CD4-positive, alpha-beta T cell treated with Interleukin-15 for 1 hour (primary cell): ENCODE results near the gene PDIK1L.
"Not testable (repeated sequence)": the region's sequence is repeated elsewhere in the genome, so short reads cannot be mapped to it uniquely, and the experiment has no call there.

Source experiments
- DNase-seq: peaks from one replicate; pipeline ENCODE4 v3.0.0-alpha.2; 2020

PDIK1L gene

DNA sequence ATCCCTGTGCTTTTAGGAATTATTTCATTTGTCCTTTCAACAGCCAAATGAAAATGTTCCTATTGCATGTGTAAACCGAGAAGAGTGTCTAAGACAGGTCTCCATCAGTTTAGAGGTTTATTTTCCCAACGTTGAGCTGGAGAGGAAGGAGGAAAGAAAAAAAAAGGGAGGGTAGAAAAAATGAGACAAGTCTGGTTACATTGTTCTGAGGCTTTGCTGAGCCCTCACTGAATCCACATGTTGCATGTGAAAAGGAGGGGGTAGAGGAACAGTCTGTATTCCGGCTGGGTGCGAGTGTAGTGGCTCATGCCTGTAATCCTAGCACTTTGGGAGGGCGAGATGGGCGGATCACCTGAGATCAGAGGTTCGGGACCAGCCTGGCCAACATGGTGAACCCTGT is 19.2 kb upstream of the PDIK1L start:
- DNase-seq: no peak

DNA sequence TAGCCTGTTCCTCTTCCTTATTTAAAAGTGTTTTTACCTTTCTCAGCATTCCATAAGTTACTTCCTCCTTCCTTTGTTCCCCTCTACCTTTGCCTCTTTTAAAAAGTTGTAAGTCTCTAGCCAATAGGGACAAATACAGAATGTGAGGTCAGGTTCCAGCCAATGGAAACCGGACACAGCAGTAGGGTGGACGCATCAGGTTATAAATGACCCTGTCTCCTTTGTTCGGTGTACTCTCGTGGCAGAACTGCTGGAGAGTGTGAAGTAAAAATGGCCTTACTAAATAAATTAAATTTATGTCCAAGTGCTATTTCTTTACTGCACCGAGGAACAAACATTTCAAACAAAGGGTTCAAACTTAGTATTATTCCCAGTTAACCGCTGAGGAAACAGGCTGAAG is 18.1 kb upstream of the PDIK1L start:
- DNase-seq: not testable (repeated sequence)

DNA sequence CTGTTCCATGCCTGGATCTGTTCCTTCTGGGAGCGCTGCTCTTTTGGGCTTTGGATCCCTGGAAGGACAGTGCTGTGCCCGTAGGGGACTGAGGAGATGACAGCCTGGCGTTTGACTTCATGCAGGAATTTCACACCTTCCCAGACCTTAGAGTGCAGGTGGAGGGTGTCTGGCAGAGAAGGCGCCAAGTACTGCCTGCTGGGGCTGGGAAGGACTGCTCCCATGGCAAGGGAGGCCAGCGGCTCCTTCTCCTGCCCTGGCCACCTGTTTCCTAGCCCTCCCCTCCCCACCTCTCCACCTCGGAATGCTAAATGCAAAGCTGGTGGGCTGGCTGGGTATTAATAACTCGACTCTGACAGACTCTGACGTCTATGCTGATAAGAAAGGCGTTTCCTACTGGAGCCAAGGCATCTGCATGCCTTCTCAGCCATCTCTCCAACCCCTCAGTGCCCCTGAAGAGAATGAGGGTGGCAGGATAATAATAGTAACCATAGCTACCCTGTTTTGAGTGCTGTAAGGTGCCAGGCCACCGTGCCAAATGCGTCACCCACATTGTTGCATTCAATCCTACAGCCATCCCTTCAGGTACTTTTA is 17.5 kb upstream of the PDIK1L start:
- no peak for DNase-seq

DNA sequence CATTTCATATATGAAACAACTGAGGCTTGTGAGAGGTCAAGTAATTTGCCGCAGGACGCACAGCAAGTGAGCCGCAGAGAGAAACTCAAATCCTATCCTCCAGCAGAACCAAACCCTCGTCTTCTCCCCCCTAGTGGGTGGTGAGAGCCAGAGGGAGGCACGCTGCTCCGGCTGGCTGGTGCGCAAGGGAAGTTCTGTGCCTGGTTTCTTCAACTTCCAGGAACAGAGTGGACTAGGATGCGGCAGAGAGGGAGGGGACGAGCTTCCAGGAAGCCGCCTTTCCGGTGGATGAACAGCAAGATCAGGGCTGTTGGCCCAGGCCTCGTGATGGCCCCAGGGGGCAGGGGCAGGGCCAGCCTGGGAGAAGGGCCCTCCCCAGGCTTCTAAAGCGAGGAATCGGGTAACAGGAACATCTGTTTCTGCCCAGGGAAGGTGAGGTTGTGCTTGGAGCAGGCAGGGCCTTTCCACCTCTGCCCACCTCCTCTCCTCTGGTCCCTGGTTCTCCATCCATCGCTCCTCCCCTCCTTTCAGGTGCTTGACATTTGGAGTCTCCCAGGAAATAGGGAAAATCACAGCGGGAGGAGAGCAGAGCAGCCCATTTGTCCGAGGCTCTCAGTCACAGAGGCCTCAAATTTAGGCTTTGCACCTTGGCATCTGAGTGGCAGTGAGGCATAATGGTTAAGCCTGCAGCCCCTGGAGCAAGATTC is 16.8 kb upstream of the PDIK1L start:
- no peak for DNase-seq

DNA sequence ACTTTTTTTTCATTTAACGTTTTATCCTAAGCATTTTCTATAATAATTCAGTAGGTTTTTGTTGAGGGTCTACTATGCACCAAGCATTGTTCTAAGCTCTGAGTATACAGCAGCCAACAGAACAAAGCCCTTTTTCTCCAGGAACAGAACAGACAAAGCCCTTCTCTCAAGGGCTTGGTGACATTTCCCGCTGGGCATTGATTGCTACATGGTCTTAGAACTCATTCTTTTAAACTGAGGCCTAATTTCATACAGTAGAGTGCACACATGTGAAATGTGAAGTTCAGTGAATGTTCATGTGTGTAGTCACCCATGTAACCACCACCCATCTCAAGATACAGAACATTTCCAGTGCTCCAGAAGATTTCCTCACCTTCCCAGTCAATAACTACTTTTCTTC is 15.2 kb upstream of the PDIK1L start:
- no peak for DNase-seq

DNA sequence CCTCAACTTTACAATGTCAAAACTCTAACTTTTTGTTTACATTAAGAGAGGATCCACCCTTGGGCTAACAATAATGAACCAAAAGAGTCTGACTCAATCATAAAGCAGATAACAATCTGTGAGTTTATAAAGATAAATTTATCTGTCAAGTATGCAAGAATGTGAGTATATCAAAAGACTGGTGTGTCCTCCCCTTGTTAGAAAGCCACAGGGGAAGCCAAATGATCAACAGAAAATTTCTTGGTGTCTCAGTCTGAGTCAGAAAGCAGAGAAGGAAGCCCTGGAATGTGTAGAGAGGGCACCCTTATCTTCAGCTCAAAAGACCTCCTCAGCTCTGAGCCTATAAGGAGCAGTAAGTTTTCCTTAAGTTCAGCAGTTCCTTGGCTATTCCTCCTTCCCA is 13.9 kb upstream of the PDIK1L start:
- no peak for DNase-seq

DNA sequence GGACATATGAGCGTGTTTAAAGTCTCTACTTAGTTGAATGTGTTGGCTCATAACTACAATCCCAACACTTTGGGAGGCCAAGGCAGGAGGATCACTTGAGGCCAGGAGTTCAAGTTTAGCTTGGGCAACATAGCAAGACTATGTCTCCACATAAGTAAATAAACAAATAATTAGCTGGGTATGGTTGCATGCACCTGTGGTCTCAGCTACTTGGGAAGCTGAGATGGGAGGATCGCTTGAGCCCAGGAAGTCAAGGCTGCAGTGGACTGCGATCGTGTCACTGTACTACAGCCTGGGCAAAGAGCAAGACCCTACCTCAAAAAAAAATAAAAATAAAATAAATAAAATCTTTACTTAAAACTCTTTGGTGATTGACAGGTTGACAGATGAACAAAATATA is 13.0 kb upstream of the PDIK1L start:
- no peak for DNase-seq

DNA sequence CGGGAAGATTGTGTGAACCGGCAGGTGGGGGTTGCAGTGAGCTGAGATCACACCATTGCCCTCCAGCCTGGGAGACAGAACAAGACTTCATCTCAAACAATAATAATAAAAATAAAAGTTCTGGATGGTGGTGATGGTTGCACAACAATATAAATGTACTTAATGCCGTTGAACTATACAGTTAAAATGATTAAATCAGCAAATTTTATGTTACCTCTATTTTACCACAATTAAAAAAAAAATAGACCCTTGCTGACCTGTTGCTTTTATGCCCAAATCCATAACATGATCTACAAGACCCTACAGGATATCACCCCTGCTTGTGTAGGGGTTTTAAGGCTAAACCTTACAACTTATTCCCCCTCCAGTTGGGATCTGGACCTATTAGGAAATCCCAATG is 11.8 kb upstream of the PDIK1L start:
- DNase-seq: no peak

DNA sequence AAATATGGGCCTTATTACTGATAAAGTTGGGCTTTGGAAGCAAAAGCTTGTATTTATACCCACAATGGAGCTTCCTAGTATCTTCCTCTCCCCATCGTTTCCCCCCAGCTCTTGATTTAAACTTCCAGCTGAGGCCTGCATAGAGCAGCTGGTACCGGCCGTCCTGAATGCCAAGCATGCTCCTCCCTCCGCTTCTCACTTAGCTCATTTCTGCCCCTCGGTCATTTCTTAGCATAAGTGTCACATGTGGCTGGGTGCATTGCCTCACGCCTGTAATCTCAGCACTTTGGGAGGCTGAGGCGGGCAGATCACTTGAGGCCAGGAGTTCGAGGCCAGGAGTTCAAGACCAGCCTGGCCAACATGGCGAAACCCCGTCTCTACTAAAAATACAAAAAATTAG is 11.4 kb upstream of the PDIK1L start:
- not testable (repeated sequence) for DNase-seq

DNA sequence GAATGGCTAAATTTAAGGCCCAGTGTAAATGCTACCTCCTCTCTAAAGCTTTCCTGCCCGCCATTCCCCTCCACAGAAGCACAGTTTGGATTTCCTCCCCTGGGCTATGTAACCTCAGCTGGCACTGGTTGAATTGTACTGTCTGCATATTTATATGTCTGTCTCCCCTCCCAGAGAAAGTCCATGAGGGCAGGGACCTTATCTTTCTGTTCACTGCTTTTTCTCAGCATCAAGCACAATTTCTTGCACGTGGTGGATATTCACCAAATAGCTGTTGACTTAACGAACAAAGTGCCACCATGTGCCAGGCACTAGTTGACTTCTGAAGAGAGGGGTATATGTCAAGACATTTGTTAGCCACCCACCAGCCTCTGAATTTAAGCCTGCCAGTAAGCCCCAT is 9.5 kb upstream of the PDIK1L start:
- DNase-seq: no peak

DNA sequence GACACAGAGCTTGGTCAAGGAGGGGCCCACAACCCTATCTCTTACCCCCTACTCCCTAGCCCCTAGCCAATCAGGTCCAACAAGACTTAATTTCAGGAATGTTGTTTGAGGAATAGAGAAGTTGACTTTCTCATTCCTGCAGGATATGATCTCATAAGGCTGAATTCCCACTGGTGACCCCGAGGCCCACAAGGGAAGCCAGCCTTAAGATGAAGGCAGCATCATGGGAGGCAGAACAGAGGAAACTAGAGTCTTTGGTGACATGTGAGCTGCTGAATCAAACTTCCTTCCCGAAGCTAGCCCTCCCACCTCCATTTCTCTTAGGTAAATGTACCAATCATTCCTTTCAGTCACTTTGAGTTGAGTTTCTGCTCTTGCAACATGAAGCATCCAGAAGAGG is 9.1 kb upstream of the PDIK1L start:
- DNase-seq: no peak

DNA sequence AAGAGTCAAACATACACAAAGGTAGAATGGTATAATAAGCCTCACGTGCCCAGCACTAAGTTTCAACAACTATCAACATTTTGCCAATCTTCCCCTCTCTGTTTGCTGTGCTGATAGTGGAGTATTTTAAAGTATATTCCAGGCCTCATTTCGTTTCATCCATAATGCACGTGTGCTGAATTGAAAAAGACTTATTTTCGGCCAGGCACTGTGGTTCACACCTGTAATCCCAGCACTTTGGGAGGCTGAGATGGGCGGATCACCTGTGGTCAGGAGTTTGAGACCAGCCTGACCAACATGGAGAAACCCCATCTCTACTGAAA is 6.4 kb upstream of the PDIK1L start:
- not testable (repeated sequence) for DNase-seq

DNA sequence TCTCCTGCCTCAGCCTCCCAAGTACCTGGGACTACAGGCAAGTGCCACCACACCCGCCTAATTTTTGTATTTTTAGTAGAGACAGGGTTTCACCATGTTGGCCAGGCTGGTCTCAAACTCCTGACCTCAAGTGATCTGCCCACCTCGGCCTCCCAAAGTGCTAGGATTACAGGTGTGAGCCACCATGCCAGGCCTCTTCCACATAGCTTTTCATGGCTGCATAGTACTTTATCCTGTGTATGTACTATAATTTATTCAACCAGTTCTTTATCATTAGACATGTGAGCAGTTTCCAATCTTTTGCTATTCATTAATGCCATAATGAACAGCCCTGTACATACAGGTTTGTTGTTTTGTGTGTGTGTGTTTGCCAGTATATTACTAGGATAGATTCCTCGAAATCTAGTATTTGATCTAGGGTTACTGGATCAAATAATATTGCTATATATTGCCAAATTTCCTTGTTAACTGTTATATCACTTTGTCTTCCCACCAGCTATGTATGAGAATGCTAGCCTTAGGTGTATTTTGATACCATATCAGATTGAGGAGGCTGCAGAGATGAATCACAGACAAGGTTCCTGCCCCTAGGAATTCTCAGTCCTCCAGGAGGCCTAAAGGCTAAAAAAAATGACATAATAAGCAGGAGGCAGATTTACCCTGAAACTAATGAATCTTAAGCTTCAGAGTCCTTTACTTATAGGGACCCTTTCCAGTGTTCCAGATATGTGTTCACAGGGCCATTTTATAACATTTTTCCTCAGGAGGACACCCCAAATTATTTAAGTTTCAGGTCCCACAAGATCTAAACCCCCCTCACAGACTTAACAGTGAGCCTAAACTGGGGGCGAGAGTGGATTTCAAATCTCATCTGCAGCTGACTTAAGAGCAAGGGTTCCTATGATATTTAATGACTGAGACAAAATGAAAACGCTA is 2.1 kb upstream of the PDIK1L start:
- DNase-seq: no peak

DNA sequence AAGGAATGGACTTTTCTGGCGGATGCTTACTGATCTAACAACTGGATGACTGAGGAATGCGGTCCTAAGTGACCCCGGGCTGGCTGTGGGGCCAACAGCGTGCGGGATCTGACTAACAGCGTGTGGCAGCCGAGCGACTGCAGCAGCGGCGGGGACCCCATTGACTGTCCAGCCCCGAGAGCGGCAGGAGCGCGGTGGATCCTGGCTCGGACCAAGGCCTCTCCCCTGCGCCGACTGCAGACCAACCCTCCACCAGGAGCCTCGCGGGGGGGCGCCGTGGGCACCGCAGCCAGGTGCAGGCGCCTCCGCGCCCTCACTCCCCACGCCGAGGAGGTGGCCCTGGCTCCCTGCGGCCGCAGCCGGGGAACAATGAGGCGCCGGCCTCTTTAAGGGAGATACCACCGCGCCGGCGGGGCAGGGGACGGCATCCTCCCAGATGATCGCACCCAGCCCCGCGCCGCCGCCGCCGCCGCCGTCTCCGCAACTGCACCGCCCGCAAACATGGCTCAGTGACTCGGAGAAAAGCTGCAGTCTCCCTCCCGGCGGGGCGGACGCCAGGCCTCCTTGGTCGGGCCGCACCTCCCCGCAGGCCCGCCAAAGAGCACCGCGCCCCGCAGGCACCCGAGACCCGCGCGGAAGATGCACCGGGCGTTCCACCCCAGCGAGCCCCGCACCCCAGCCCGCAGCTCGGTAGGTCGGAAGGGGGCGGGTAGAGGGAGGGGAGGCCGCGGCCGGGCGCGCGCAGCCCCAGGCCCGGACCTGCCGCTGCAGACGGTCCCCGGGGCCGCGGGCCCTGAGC is 694 bp upstream of the PDIK1L start:
- DNase-seq: peak; percentile 69

DNA sequence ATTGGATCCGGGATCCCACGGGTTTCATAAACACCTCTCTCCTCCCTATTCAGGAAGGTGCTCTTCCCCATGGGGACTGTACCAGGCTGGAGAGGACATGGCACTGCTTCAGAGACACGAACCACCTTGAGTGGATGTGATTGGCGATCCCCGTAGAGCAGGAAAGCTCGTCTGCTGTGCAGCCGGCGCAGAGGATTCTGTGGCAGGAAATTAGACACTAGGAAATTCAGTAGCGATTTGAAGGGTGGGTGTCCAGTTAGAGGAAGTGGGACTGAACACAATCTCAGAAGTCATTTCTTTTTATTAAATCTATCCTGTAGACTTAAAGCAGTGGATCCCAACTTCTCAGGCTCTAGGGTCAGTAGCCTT is 767 bp downstream of the PDIK1L start:
- no peak for DNase-seq

DNA sequence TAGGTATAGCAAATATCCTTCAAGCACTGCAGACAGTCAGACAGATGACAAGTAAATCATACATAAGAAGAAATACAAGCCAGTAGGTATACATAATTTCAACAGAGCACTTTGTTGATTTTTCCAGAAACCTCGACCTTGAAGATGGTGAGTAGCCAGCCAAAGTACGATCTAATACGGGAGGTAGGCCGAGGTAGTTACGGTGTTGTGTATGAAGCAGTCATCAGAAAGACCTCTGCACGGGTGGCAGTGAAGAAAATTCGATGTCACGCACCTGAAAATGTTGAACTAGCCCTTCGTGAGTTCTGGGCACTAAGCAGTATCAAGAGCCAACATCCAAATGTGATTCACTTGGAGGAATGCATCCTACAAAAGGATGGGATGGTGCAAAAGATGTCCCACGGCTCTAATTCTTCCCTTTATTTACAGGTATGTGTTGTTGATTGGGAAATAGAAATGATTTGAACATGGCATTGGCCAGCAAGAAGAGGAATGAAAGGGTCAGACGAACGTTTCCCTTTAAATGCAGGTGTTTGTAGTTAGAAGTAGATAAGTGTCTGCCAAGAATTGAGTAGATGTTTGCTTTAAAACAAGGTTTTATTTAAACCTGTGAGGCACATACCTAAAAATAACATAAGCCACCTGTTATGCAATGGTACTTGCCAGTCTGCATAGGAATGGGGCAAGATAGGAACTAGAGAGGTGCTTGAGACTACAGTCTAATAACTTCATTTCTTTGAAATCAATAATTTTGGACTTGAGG is 2.7 kb downstream of the PDIK1L start:
- DNase-seq: no peak

DNA sequence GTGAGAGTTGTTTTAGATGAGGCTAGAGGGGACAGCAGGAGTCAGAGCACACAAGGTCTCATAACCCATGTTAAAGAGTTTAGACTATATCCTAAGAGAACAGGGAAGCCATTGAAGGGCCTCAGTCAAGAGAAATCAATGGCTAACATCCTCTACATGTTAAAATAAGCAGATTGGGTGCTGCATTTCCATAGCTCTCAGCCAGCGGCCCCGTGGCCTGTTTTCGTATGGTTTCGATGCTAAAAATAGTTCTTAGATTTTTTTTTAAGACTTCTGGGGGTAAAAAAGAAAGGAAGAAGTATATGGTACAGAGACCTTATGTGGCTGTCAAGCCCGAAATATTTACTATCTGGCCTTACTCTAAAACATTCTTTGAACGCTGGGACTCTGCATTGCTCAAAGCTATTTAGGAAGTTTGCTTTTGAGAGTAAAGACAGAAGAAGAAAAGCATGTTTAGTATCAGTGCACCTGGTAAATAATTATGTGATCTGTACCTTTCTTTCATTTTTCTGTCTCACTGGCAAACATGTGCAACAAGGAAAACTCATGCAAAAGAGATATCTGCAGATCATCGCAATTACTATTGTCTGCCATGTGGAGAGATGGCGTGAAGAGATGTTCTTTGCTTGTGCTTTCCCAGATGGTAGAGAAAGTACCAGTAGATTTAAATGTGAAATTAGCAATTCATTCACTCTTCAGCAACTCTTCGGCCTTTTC is 8.4 kb downstream of the PDIK1L start:
- no peak for DNase-seq

DNA sequence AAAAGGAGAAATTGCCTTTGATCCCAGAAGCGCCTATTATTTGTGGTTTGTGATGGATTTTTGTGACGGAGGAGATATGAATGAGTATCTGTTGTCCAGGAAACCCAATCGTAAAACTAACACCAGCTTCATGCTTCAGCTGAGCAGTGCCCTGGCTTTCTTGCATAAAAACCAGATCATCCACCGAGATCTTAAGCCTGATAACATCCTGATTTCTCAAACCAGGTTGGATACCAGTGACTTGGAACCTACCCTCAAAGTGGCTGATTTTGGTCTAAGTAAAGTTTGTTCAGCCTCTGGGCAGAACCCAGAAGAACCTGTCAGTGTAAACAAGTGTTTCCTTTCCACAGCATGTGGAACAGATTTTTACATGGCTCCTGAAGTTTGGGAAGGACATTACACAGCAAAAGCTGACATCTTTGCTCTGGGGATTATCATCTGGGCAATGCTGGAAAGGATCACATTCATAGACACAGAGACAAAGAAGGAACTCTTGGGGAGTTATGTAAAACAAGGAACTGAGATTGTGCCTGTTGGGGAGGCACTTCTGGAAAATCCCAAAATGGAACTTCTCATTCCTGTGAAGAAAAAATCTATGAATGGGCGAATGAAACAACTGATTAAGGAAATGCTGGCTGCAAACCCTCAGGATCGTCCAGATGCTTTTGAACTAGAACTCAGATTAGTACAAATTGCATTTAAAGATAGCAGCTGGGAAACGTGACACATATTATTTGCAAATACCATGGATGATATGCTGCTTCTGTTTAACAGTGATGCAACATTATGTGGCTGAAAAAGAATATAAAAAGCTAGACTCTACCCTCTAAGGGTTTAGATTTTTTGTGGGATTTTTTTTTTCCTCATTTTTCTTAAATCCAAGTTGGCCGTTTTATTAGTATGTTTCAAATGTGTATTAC is 10.5 kb downstream of the PDIK1L start:
- no peak for DNase-seq

DNA sequence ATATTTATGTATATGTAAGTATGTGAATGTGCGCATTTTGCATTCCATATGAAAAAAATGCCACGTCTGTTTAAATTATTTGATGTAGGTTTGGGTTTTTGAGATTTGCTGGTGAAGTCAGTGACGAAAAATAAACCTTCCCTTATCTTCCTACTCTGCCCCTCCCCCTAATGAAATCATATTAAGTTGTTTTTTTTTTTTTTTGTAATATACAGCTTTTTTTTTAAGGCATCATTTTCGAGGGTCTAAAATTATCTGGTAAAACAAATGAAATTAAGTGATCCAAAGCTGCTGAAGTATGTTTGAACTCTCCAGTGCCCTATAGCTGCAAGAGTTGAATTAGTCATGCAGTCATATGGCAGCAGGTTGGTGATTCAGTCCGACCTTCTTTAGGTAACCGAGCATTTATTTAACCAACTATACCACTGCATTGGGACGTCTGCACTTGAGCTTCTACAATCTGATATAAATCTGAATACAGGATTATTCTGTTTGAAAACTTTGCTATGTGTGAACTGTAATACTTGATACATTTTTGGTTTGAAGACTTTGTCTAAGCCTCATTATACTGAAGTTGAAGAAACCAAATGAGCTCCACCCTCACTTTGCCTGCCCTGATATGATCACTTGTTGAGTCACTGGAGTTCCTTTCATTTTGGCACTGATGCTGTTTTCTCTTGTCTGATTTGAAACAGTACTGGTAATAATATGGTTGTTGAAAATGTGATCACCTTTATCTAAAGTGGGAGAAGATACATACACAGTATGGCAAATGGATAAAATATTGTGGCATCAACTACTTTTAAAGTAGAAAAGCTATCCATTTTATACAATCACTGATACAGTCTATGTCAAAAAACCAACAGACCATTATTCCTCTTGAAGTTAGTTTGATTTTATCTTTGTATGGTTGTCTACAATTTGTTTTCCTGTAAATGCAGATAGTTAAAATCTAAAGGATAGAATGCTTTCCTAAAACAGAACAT is 11.7 kb downstream of the PDIK1L start:
- no peak for DNase-seq
